ENCODE results near the gene GBE1.
A peak's percentile ranks its signal among the peaks of the same experiment; 100 is the strongest.

GBE1 gene

GRCh38 chr3:81602781-81603180 is 158.7 kb downstream of the GBE1 start:
- DNase-seq: no peak

- no peak for DNase-seq
Measured at GRCh38 chr3:81601707-81602305, 159.6 kb downstream of the GBE1 start.

GRCh38 chr3:81592101-81592500 is 169.3 kb downstream of the GBE1 start:
- DNase-seq: no peak

- no peak for DNase-seq
Measured at GRCh38 chr3:81585937-81586336, 175.5 kb downstream of the GBE1 start.

- DNase-seq: no peak
Measured at GRCh38 chr3:81585056-81585455, 176.4 kb downstream of the GBE1 start.

- peak; percentile 10 for DNase-seq
Measured at GRCh38 chr3:81581966-81582599, 179.4 kb downstream of the GBE1 start.

- DNase-seq: no peak
Measured at GRCh38 chr3:81580355-81580754, 181.1 kb downstream of the GBE1 start.

- DNase-seq: no peak
Measured at GRCh38 chr3:81579744-81580143, 181.7 kb downstream of the GBE1 start.

- no peak for DNase-seq
Measured at GRCh38 chr3:81572201-81572756, 189.2 kb downstream of the GBE1 start.

- no peak for DNase-seq
Measured at GRCh38 chr3:81568378-81568777, 193.1 kb downstream of the GBE1 start.

GRCh38 chr3:81565041-81565440 is 196.4 kb downstream of the GBE1 start:
- no peak for DNase-seq

GRCh38 chr3:81558106-81558505 is 203.3 kb downstream of the GBE1 start:
- no peak for DNase-seq

GRCh38 chr3:81554801-81555200 is 206.6 kb downstream of the GBE1 start:
- DNase-seq: no peak

GRCh38 chr3:81554388-81554787 is 207.1 kb downstream of the GBE1 start:
- DNase-seq: no peak

GRCh38 chr3:81550415-81550814 is 211.0 kb downstream of the GBE1 start:
- no peak for DNase-seq

- no peak for DNase-seq
Measured at GRCh38 chr3:81549831-81550230, 211.6 kb downstream of the GBE1 start.

- DNase-seq: no peak
Measured at GRCh38 chr3:81549388-81549787, 212.1 kb downstream of the GBE1 start.

- no peak for DNase-seq
Measured at GRCh38 chr3:81545572-81545971, 215.9 kb downstream of the GBE1 start.

- no peak for DNase-seq
Measured at GRCh38 chr3:81544385-81544784, 217.1 kb downstream of the GBE1 start.

- no peak for DNase-seq
Measured at GRCh38 chr3:81540787-81541186, 220.7 kb downstream of the GBE1 start.

GRCh38 chr3:81531846-81532245 is 229.6 kb downstream of the GBE1 start:
- no peak for DNase-seq

- no peak for DNase-seq
Measured at GRCh38 chr3:81531263-81531662, 230.2 kb downstream of the GBE1 start.

GRCh38 chr3:81530180-81530939 is 231.1 kb downstream of the GBE1 start:
- DNase-seq: no peak

- DNase-seq: no peak
Measured at GRCh38 chr3:81521855-81522254, 239.6 kb downstream of the GBE1 start.

All from activated naive CD4-positive, alpha-beta T cell treated with anti-CD3 and anti-CD28 coated beads, Interleukin-2, amount 50 U/mL, for 16 hours (primary cell).